ENCODE data around the gene OSBPL5. TPM values are rescaled to one million over a fixed set of nuclear protein-coding genes. Genes with fewer than 3 reads are reported as not detected.

The OSBPL5 gene
- total and polyA plus RNA-seq, 9 of the 15 experiments (the other 6 are each of a cell fraction or from before 2014, with no cell fraction given), result 0.06 to 14.8 (median 3.2) TPM

DNA sequence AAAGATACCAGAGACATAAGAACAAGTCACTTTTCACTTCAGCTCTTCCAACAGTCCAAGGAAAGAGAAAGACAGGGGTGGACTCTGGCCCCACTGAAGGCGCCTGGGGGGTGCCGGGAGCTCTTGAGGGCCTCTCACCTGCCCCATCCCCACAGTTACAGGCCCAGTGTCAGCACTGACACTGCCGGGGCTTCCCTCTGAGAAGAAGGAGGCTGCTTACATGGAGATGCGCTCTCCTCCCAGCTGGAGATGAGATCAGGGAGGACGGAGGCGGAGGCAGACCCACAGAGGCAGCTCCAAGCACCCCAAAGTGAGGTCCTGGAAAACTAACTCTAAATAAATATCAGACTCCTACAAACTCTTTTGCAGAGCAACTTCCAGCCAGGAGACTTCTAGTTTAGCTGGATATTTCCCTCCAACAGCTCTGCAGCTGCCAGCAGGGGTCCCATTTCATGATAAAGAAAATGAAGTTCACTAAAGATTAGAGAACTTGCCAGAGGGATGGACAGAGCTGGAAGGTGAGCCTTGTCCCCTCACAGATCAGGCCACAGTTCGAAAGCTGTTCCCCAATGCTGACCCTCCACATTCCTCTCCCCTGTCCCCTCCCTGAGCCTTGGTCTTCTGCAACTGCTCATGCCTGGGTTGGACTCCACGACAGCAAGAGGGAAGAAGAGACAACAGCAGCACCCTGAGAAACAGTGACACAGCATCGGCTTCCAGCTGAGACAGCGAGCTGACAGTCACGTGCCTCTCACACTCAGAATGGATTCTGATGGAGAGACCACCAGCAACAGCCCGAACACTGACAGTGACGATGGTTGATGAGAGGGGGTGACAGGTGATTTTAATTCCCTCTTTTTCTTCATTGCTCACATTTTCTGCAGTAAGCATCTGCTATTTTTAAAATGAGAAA is 113.7 kb downstream of the OSBPL5 start (continued):
- TF ChIP-seq, protein P1, sequence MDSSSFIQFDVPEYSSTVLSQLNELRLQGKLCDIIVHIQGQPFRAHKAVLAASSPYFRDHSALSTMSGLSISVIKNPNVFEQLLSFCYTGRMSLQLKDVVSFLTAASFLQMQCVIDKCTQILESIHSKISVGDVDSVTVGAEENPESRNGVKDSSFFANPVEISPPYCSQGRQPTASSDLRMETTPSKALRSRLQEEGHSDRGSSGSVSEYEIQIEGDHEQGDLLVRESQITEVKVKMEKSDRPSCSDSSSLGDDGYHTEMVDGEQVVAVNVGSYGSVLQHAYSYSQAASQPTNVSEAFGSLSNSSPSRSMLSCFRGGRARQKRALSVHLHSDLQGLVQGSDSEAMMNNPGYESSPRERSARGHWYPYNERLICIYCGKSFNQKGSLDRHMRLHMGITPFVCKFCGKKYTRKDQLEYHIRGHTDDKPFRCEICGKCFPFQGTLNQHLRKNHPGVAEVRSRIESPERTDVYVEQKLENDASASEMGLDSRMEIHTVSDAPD (CRISPR knock-in tag; IDR thresholded peaks at IDR 0.05), result no peak
- TF ChIP-seq TCFL5 (CRISPR knock-in tag; conservative IDR thresholded peaks at IDR 0.05) (no peak), EZH2 (IDR thresholded peaks at IDR 0.05; ENCODE audit: borderline replicate concordance, low read depth, low read length) (no peak), KLF1 (tag; IDR thresholded peaks at IDR 0.05) (no peak), ZBTB7A (IDR thresholded peaks at IDR 0.05; ENCODE audit: borderline replicate concordance, control insufficient read depth, low read depth, low read length) (no peak), RBM25 (IDR thresholded peaks at IDR 0.05; ENCODE audit: low read depth, low read length, severe bottlenecking) (no peak), ZNF551 (CRISPR knock-in tag; IDR thresholded peaks at IDR 0.05) (no peak), TAF7 (tag; IDR thresholded peaks at IDR 0.05) (no peak), TAF15 (IDR thresholded peaks at IDR 0.05; ENCODE audit: low read depth, low read length) (no peak), ZNF274 (IDR thresholded peaks at IDR 0.05; ENCODE audit: borderline replicate concordance, low read depth, low read length) (no peak), ZNF184 (CRISPR knock-in tag; IDR thresholded peaks at IDR 0.05) (no peak), ETV6 (IDR thresholded peaks at IDR 0.05; ENCODE audit: borderline replicate concordance in 1 of 2, low read depth in 2 of 2, low read length in 1 of 2) (no peak), ETV6 (CRISPR knock-in tag; IDR thresholded peaks at IDR 0.05; ENCODE audit: borderline replicate concordance) (no peak), ZNF217 (CRISPR knock-in tag; IDR thresholded peaks at IDR 0.05) (no peak)
- TF ChIP-seq, protein P2, sequence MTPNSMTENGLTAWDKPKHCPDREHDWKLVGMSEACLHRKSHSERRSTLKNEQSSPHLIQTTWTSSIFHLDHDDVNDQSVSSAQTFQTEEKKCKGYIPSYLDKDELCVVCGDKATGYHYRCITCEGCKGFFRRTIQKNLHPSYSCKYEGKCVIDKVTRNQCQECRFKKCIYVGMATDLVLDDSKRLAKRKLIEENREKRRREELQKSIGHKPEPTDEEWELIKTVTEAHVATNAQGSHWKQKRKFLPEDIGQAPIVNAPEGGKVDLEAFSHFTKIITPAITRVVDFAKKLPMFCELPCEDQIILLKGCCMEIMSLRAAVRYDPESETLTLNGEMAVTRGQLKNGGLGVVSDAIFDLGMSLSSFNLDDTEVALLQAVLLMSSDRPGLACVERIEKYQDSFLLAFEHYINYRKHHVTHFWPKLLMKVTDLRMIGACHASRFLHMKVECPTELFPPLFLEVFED (CRISPR knock-in tag; conservative IDR thresholded peaks at IDR 0.05), result no peak
- TF ChIP-seq, protein P3, sequence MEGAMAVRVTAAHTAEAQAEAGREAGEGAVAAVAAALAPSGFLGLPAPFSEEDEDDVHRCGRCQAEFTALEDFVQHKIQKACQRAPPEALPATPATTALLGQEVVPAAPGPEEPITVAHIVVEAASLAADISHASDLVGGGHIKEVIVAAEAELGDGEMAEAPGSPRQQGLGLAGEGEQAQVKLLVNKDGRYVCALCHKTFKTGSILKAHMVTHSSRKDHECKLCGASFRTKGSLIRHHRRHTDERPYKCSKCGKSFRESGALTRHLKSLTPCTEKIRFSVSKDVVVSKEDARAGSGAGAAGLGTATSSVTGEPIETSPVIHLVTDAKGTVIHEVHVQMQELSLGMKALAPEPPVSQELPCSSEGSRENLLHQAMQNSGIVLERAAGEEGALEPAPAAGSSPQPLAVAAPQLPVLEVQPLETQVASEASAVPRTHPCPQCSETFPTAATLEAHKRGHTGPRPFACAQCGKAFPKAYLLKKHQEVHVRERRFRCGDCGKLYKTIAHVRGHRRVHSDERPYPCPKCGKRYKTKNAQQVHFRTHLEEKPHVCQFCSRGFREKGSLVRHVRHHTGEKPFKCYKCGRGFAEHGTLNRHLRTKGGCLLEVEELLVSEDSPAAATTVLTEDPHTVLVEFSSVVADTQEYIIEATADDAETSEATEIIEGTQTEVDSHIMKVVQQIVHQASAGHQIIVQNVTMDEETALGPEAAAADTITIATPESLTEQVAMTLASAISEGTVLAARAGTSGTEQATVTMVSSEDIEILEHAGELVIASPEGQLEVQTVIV (CRISPR knock-in tag; IDR thresholded peaks at IDR 0.05; ENCODE audit: borderline replicate concordance), result no peak
- TF ChIP-seq, protein P4, sequence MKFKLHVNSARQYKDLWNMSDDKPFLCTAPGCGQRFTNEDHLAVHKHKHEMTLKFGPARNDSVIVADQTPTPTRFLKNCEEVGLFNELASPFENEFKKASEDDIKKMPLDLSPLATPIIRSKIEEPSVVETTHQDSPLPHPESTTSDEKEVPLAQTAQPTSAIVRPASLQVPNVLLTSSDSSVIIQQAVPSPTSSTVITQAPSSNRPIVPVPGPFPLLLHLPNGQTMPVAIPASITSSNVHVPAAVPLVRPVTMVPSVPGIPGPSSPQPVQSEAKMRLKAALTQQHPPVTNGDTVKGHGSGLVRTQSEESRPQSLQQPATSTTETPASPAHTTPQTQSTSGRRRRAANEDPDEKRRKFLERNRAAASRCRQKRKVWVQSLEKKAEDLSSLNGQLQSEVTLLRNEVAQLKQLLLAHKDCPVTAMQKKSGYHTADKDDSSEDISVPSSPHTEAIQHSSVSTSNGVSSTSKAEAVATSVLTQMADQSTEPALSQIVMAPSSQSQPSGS (CRISPR knock-in tag; IDR thresholded peaks at IDR 0.05), result no peak
- TF ChIP-seq, protein P5, sequence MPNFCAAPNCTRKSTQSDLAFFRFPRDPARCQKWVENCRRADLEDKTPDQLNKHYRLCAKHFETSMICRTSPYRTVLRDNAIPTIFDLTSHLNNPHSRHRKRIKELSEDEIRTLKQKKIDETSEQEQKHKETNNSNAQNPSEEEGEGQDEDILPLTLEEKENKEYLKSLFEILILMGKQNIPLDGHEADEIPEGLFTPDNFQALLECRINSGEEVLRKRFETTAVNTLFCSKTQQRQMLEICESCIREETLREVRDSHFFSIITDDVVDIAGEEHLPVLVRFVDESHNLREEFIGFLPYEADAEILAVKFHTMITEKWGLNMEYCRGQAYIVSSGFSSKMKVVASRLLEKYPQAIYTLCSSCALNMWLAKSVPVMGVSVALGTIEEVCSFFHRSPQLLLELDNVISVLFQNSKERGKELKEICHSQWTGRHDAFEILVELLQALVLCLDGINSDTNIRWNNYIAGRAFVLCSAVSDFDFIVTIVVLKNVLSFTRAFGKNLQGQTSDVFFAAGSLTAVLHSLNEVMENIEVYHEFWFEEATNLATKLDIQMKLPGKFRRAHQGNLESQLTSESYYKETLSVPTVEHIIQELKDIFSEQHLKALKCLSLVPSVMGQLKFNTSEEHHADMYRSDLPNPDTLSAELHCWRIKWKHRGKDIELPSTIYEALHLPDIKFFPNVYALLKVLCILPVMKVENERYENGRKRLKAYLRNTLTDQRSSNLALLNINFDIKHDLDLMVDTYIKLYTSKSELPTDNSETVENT (CRISPR knock-in tag; IDR thresholded peaks at IDR 0.05), result no peak
